ENCODE data around the gene ERICH6.
A peak's percentile ranks its signal among the peaks of the same experiment; 100 is the strongest.

The ERICH6 gene

GRCh38 chr3:150703756-150704344 is at the start of gene ERICH6:
Gene ERICH6, minus strand, starts transcription at chr3:150703920. Its CDS starts 22 bp downstream, at chr3:150703898.
- in situ Hi-C loops (cut with HindIII; ENCODE audit: low pct_ligation_motif_present, low pct_unique_long_range_greater_than_20kb, low sequenced_read_pairs) = no loop called here
- peak; percentile 89 for DNase-seq

- in situ Hi-C loops (cut with HindIII; ENCODE audit: low pct_ligation_motif_present, low pct_unique_long_range_greater_than_20kb, low sequenced_read_pairs) = no loop called here
- no peak for DNase-seq
Observed at GRCh38 chr3:150751781-150752263, 48.1 kb upstream of the ERICH6 start.

GRCh38 chr3:150749255-150749654 is 45.5 kb upstream of the ERICH6 start:
- DNase-seq = no peak
- in situ Hi-C loops (cut with HindIII; ENCODE audit: low pct_ligation_motif_present, low pct_unique_long_range_greater_than_20kb, low sequenced_read_pairs) = no loop called here

GRCh38 chr3:150748684-150749047 is 44.9 kb upstream of the ERICH6 start:
- in situ Hi-C loops (cut with HindIII; ENCODE audit: low pct_ligation_motif_present, low pct_unique_long_range_greater_than_20kb, low sequenced_read_pairs) = no loop called here
- DNase-seq = no peak

GRCh38 chr3:150747886-150748683 is 44.4 kb upstream of the ERICH6 start:
- no peak for DNase-seq
- in situ Hi-C loops (cut with HindIII; ENCODE audit: low pct_ligation_motif_present, low pct_unique_long_range_greater_than_20kb, low sequenced_read_pairs) = no loop called here

GRCh38 chr3:150746791-150747590 is 43.3 kb upstream of the ERICH6 start:
- in situ Hi-C loops (cut with HindIII; ENCODE audit: low pct_ligation_motif_present, low pct_unique_long_range_greater_than_20kb, low sequenced_read_pairs) = no loop called here
- DNase-seq = no peak

GRCh38 chr3:150745832-150746231 is 42.1 kb upstream of the ERICH6 start:
- in situ Hi-C loops (cut with HindIII; ENCODE audit: low pct_ligation_motif_present, low pct_unique_long_range_greater_than_20kb, low sequenced_read_pairs) = no loop called here
- no peak for DNase-seq

- no peak for DNase-seq
- in situ Hi-C loops (cut with HindIII; ENCODE audit: low pct_ligation_motif_present, low pct_unique_long_range_greater_than_20kb, low sequenced_read_pairs) = no loop called here
Observed at GRCh38 chr3:150744919-150745211, 41.1 kb upstream of the ERICH6 start.

GRCh38 chr3:150744041-150744918 is 40.6 kb upstream of the ERICH6 start:
- DNase-seq = peak; percentile 15
- in situ Hi-C loops (cut with HindIII; ENCODE audit: low pct_ligation_motif_present, low pct_unique_long_range_greater_than_20kb, low sequenced_read_pairs) = no loop called here

GRCh38 chr3:150743508-150743907 is 39.8 kb upstream of the ERICH6 start:
- in situ Hi-C loops (cut with HindIII; ENCODE audit: low pct_ligation_motif_present, low pct_unique_long_range_greater_than_20kb, low sequenced_read_pairs) = no loop called here
- peak; percentile 61 for DNase-seq

GRCh38 chr3:150742679-150743078 is 39.0 kb upstream of the ERICH6 start:
- in situ Hi-C loops (cut with HindIII; ENCODE audit: low pct_ligation_motif_present, low pct_unique_long_range_greater_than_20kb, low sequenced_read_pairs) = no loop called here

GRCh38 chr3:150742141-150742523 is 38.4 kb upstream of the ERICH6 start:
- in situ Hi-C loops (cut with HindIII; ENCODE audit: low pct_ligation_motif_present, low pct_unique_long_range_greater_than_20kb, low sequenced_read_pairs) = no loop called here
- no peak for DNase-seq

More at GRCh38 chr3:150742679-150743078, 39.0 kb upstream of the ERICH6 start:
- DNase-seq = no peak

- no peak for DNase-seq
- in situ Hi-C loops (cut with HindIII; ENCODE audit: low pct_ligation_motif_present, low pct_unique_long_range_greater_than_20kb, low sequenced_read_pairs) = no loop called here
Observed at GRCh38 chr3:150741497-150742140, 37.9 kb upstream of the ERICH6 start.

GRCh38 chr3:150740733-150741496 is 37.2 kb upstream of the ERICH6 start:
- DNase-seq = no peak

GRCh38 chr3:150739877-150740645 is 36.3 kb upstream of the ERICH6 start:
- DNase-seq = no peak
- in situ Hi-C loops (cut with HindIII; ENCODE audit: low pct_ligation_motif_present, low pct_unique_long_range_greater_than_20kb, low sequenced_read_pairs) = no loop called here

More at GRCh38 chr3:150740733-150741496, 37.2 kb upstream of the ERICH6 start:
- in situ Hi-C loops (cut with HindIII; ENCODE audit: low pct_ligation_motif_present, low pct_unique_long_range_greater_than_20kb, low sequenced_read_pairs) = no loop called here

GRCh38 chr3:150739200-150739863 is 35.6 kb upstream of the ERICH6 start:
- in situ Hi-C loops (cut with HindIII; ENCODE audit: low pct_ligation_motif_present, low pct_unique_long_range_greater_than_20kb, low sequenced_read_pairs) = no loop called here

More at GRCh38 chr3:150739200-150739863, 35.6 kb upstream of the ERICH6 start:
- DNase-seq = no peak

Data from ACHN (cell line).